HepG2 (cell line): ENCODE measurements around the gene DAO. TPM values are rescaled to one million over a fixed set of nuclear protein-coding genes. Genes with fewer than 3 reads are reported as not detected.

Experiments
- CHD4 ChIP-seq: fragments of 200-600 bp; sonication (generic); IDR thresholded peaks from 2 replicates; pipeline ENCODE4 v1.7.0; 2017; ENCODE audit warnings: mild to moderate bottlenecking, low read length, borderline replicate concordance
- ETV5 ChIP-seq: IDR thresholded peaks from 2 replicates; pipeline ENCODE4 v1.6.1; 2018; ENCODE audit warnings: missing biosample characterization, missing genetic modification reagents, inconsistent platforms, borderline replicate concordance
- FOXA3 ChIP-seq: IDR thresholded peaks from 2 replicates; pipeline ENCODE4 v1.6.1; 2016; ENCODE audit warnings: missing genetic modification reagents, missing compliant biosample characterization
- KAT2B ChIP-seq: fragments of 150-350 bp; IDR thresholded peaks from 2 replicates; pipeline ENCODE4 v1.6.1; 2014; ENCODE audit warnings: low read depth, low read length, borderline replicate concordance
- KDM3A ChIP-seq: IDR thresholded peaks from 2 replicates; pipeline ENCODE4 v1.6.1; 2018; ENCODE audit warnings: low read depth, missing compliant biosample characterization
- KDM5B ChIP-seq: sonication (generic); formaldehyde crosslinking; IDR thresholded peaks from 2 replicates; pipeline ENCODE4 v1.4.0; 2020; ENCODE audit warnings: missing genetic modification reagents, mild to moderate bottlenecking, borderline replicate concordance
- PAX8 ChIP-seq: sonication (generic); formaldehyde crosslinking; IDR thresholded peaks from 2 replicates; pipeline ENCODE4 v1.8.0; 2022; ENCODE audit warnings: mild to moderate bottlenecking, missing genetic modification reagents, borderline replicate concordance
- TCF12 ChIP-seq, 2 experiments: fragments of 450-650 bp in 1 of 2; sonication (generic) in 1 of 2; formaldehyde crosslinking in 1 of 2; IDR thresholded peaks; 2 replicates each; pipeline versions ENCODE4 v1.6.1 to v1.8.0; 2017 to 2022; ENCODE audit warnings: antibody characterized with exemption in 1 of 2, mild to moderate bottlenecking in 1 of 2, missing genetic modification reagents in 1 of 2, moderate library complexity in 1 of 2
- TERF1 ChIP-seq: sonication (generic); formaldehyde crosslinking; IDR thresholded peaks from 2 replicates; pipeline ENCODE4 v1.8.0; 2022; ENCODE audit warnings: mild to moderate bottlenecking, missing genetic modification reagents, moderate library complexity
- ZNF230 ChIP-seq: sonication (generic); formaldehyde crosslinking; IDR thresholded peaks from 2 replicates; pipeline ENCODE4 v1.4.0; 2020; ENCODE audit warnings: mild to moderate bottlenecking, missing genetic modification reagents
- ZNF264 ChIP-seq: sonication (generic); formaldehyde crosslinking; IDR thresholded peaks from 2 replicates; pipeline ENCODE4 v1.4.0; 2020; ENCODE audit warnings: missing genetic modification reagents
- ZNF326 ChIP-seq: sonication (generic); formaldehyde crosslinking; IDR thresholded peaks from 2 replicates; pipeline ENCODE4 v1.4.0; 2020; ENCODE audit warnings: missing genetic modification reagents, borderline replicate concordance
- ZNF570 ChIP-seq: sonication (generic); formaldehyde crosslinking; IDR thresholded peaks from 2 replicates; pipeline ENCODE4 v1.4.0; 2020; ENCODE audit warnings: mild to moderate bottlenecking, missing genetic modification reagents, borderline replicate concordance
- ZNF772 ChIP-seq: sonication (generic); formaldehyde crosslinking; IDR thresholded peaks from 2 replicates; pipeline ENCODE4 v1.5.0; 2020; ENCODE audit warnings: mild to moderate bottlenecking, missing genetic modification reagents
- ZNF850 ChIP-seq: sonication (generic); formaldehyde crosslinking; conservative IDR thresholded peaks from 2 replicates; pipeline ENCODE4 v1.9.0; 2021; ENCODE audit warnings: mild to moderate bottlenecking, missing genetic modification reagents
- polyA plus RNA-seq, 8 experiments: library from polyadenylated mRNA; depleted of rRNA in 3 of 8; stranded (reverse) in 7 of 8; unstranded in 1 of 8; fragments of >200 nt; fragmentation: Illumina TruSeq in 4 of 8; extraction: Trizol in 4 of 8; gene quantifications; 2 replicates each; pipeline versions ENCODE4 v1.2.1 to v1.2.3, GENCODE V29; 2011 to 2016; ENCODE audit warnings: low read depth in 4 of 8, missing spikeins in 1 of 8, mixed read lengths in 1 of 8; ENCODE audit not compliant: insufficient read depth in 1 of 8
- total RNA-seq, 5 experiments: library from RNA; depleted of rRNA; stranded (reverse); fragments of >200 nt; fragmentation: Illumina TruSeq; extraction: Trizol; gene quantifications; 2 replicates each; pipeline ENCODE4 v1.2.3, GENCODE V29; 2016; ENCODE audit warnings: low read depth in 1 of 5
- TF ChIP-seq, protein P1 (sequence below): IDR thresholded peaks from 2 replicates; pipeline ENCODE4 v1.6.1; 2016; ENCODE audit warnings: control low read depth
- TF ChIP-seq, protein P2 (sequence below): sonication (generic); formaldehyde crosslinking; IDR thresholded peaks from 2 replicates; pipeline ENCODE4 v1.9.0; 2021; ENCODE audit warnings: mild to moderate bottlenecking, missing genetic modification reagents

The DAO gene
- total and polyA plus RNA-seq, 2 of the 13 experiments (the other 11 are each of a cell fraction or from before 2014, with no cell fraction given) = 0.34 to 0.82 TPM

DNA sequence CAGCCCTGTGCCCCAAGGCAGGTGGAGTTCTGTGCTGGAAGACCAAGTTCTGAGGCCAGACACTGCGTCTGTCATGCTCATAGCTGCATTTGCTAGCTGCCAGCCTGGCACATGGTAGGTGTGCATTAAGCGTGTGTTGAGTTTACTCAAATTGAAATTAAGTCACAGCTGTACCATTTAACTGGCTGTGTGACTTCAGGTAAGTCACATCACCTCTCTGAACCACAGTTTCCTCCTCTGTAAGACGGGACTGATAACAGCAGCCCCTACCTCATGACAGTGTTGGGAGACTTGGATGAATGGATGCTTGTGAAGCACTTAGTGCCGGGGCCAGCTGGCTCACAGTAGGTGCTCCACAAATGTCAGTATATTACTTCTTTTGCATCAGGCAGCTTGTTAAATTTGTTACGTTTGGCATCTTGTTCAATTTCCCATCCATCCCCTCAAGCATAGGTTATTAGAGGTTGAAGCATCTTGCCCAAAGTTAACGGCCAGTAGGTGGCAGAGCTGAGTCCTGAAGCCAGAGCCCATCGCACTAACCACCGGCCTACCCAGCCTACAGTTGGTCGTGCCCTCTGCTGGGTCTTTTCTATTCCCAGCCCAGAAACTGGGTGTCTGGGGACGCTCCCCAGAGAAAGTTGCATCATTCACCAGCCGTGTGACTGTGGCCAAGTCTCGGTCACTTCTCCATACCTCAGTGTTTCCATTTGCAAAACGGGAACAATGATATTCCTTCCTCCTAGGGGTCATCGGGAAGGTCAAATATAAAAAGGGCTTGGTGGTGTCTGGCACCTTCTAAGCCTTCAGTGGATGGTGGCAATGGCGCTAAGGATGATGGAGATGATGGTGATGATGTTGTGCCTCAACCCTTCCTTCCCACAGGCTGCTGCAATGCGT is 4.5 kb downstream of the DAO start (continued):
- TF ChIP-seq ZNF570 (CRISPR knock-in tag) = no peak
- no peak for TF ChIP-seq KDM5B (CRISPR knock-in tag)
- no peak for TF ChIP-seq ZNF326
- no peak for TF ChIP-seq ZNF230
- no peak for TF ChIP-seq TERF1 (CRISPR knock-in tag)
- no peak for TF ChIP-seq ETV5 (CRISPR knock-in tag)
- TF ChIP-seq ZNF850 (CRISPR knock-in tag) = no peak
- no peak for TF ChIP-seq ZNF772 (CRISPR knock-in tag)
- no peak for TF ChIP-seq CHD4
- TF ChIP-seq KDM3A (CRISPR knock-in tag) = no peak
- no peak for TF ChIP-seq KAT2B
- TF ChIP-seq, protein P1, sequence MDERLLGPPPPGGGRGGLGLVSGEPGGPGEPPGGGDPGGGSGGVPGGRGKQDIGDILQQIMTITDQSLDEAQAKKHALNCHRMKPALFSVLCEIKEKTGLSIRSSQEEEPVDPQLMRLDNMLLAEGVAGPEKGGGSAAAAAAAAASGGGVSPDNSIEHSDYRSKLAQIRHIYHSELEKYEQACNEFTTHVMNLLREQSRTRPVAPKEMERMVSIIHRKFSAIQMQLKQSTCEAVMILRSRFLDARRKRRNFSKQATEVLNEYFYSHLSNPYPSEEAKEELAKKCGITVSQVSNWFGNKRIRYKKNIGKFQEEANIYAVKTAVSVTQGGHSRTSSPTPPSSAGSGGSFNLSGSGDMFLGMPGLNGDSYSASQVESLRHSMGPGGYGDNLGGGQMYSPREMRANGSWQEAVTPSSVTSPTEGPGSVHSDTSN = no peak
- TF ChIP-seq, protein P2, sequence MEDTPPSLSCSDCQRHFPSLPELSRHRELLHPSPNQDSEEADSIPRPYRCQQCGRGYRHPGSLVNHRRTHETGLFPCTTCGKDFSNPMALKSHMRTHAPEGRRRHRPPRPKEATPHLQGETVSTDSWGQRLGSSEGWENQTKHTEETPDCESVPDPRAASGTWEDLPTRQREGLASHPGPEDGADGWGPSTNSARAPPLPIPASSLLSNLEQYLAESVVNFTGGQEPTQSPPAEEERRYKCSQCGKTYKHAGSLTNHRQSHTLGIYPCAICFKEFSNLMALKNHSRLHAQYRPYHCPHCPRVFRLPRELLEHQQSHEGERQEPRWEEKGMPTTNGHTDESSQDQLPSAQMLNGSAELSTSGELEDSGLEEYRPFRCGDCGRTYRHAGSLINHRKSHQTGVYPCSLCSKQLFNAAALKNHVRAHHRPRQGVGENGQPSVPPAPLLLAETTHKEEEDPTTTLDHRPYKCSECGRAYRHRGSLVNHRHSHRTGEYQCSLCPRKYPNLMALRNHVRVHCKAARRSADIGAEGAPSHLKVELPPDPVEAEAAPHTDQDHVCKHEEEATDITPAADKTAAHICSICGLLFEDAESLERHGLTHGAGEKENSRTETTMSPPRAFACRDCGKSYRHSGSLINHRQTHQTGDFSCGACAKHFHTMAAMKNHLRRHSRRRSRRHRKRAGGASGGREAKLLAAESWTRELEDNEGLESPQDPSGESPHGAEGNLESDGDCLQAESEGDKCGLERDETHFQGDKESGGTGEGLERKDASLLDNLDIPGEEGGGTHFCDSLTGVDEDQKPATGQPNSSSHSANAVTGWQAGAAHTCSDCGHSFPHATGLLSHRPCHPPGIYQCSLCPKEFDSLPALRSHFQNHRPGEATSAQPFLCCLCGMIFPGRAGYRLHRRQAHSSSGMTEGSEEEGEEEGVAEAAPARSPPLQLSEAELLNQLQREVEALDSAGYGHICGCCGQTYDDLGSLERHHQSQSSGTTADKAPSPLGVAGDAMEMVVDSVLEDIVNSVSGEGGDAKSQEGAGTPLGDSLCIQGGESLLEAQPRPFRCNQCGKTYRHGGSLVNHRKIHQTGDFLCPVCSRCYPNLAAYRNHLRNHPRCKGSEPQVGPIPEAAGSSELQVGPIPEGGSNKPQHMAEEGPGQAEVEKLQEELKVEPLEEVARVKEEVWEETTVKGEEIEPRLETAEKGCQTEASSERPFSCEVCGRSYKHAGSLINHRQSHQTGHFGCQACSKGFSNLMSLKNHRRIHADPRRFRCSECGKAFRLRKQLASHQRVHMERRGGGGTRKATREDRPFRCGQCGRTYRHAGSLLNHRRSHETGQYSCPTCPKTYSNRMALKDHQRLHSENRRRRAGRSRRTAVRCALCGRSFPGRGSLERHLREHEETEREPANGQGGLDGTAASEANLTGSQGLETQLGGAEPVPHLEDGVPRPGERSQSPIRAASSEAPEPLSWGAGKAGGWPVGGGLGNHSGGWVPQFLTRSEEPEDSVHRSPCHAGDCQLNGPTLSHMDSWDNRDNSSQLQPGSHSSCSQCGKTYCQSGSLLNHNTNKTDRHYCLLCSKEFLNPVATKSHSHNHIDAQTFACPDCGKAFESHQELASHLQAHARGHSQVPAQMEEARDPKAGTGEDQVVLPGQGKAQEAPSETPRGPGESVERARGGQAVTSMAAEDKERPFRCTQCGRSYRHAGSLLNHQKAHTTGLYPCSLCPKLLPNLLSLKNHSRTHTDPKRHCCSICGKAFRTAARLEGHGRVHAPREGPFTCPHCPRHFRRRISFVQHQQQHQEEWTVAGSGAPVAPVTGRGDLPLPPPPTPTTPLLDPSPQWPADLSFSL = no peak
- TF ChIP-seq TCF12 (IDR thresholded peaks at IDR 0.05) = no peak
- TF ChIP-seq TCF12 (CRISPR knock-in tag; IDR thresholded peaks at IDR 0.05) = no peak
- no peak for TF ChIP-seq ZNF264 (CRISPR knock-in tag)
- no peak for TF ChIP-seq PAX8 (CRISPR knock-in tag)
- no peak for TF ChIP-seq FOXA3 (CRISPR knock-in tag)
